Osteoblast (primary cell): Measurements from ENCODE around the gene PSMD14. TPM values are rescaled to one million over a fixed set of nuclear protein-coding genes. Genes with fewer than 3 reads are reported as not detected.

Experiments
- DNase-seq: peaks from one replicate; pipeline ENCODE4 v3.0.0; 2011; ENCODE audit warnings: low spot score, mixed read lengths; ENCODE audit not compliant: insufficient read length; ENCODE audit errors: missing footprints
- H2AFZ ChIP-seq: 2 replicates; pipeline ENCODE4 v1.6.0; 2011; ENCODE audit warnings: mild to moderate bottlenecking, low read length
- H3K27ac ChIP-seq: 2 replicates; pipeline ENCODE4 v1.5.1; 2011; ENCODE audit warnings: mild to moderate bottlenecking, low read depth, low read length, moderate library complexity
- H3K27me3 ChIP-seq: 2 replicates; pipeline ENCODE4 v1.6.0; 2012; ENCODE audit warnings: mild to moderate bottlenecking, control low read depth, inconsistent platforms, low read length, moderate library complexity; ENCODE audit not compliant: insufficient read depth
- H3K36me3 ChIP-seq: 2 replicates; pipeline ENCODE4 v1.5.1; 2011; ENCODE audit warnings: mild to moderate bottlenecking, low read length, control low read depth, moderate library complexity; ENCODE audit not compliant: insufficient read depth
- H3K4me1 ChIP-seq: 2 replicates; pipeline ENCODE4 v1.5.1; 2011; ENCODE audit warnings: mild to moderate bottlenecking, low read length, control low read depth, moderate library complexity; ENCODE audit not compliant: insufficient read depth
- H3K4me2 ChIP-seq: 2 replicates; pipeline ENCODE4 v1.6.0; 2011; ENCODE audit warnings: mild to moderate bottlenecking, low read length; ENCODE audit not compliant: insufficient read depth
- H3K4me3 ChIP-seq: fragments of 200-600 bp; sonication (generic); 3 replicates; pipeline ENCODE4 v1.5.1; 2012; ENCODE audit warnings: mild to moderate bottlenecking, low read length, inconsistent platforms; ENCODE audit not compliant: insufficient read depth
- H3K79me2 ChIP-seq: 2 replicates; pipeline ENCODE4 v1.6.0; 2012; ENCODE audit warnings: mild to moderate bottlenecking, low read length, control low read depth, inconsistent platforms; ENCODE audit not compliant: insufficient read depth
- H3K9me3 ChIP-seq: 2 replicates; pipeline ENCODE4 v1.5.1; 2011; ENCODE audit warnings: low read depth, low read length, control low read depth
- H4K20me1 ChIP-seq: 2 replicates; pipeline ENCODE4 v1.6.0; 2012; ENCODE audit warnings: mild to moderate bottlenecking, low read length, control low read depth; ENCODE audit not compliant: insufficient read depth
- CTCF ChIP-seq: IDR thresholded peaks from 2 replicates; pipeline ENCODE4 v1.5.1; 2011; ENCODE audit warnings: mild to moderate bottlenecking, low read depth, low read length, moderate library complexity; ENCODE audit errors: extremely low read depth
- total RNA-seq: library from RNA; depleted of rRNA; stranded (reverse); fragments of >200 nt; gene quantifications from 2 replicates; pipeline ENCODE4 v1.2.3, GENCODE V29; 2012

Gene PSMD14
- total RNA-seq, 1 donor: 74.2 TPM

DNA sequence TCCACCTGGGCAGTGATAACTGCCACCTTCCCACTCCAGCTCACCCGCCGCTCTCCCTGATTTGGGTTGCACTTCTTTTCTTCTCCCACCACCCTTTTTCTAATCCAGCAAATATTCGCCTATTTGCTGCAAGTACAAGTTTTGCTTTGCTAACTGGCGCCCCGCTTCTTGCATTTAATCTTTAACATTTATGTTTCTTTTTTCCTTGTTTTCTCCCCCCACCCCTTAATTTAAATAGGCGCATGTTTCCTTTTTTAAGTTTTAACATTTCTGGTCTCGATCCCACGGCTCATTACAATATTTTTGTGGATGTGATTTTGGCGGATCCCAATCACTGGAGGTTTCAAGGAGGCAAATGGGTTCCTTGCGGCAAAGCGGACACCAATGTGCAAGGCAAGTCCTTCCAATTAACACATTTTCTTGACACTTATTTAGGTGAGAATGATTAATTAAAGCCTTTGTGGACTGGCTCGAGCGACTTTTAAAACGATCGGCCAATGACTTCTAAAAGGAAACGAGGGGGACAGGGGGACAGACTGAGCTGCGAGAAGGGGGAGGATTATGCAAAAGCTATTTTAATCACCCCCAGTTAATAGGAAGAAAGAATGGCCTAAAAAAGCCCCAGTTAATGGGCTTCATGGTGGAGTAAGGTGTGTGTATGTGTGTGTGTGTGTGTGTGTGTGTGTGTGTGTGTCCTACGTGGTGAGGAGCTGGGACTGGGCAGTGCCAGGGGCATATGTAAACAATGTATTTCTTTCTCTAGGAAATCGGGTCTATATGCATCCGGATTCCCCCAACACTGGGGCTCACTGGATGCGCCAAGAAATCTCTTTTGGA lies 109.4 kb downstream of the PSMD14 start:
- Histone ChIP-seq H3K4me1 (peaks cover 6% of the 10 kb centered on the region), H3K27me3 (peaks cover 82% of the 10 kb centered on the region), H3K79me2 (no peaks in the 10 kb centered on the region), H3K27ac (no peak overlapping the region), H3K4me3 (no peak overlapping the region), H4K20me1 (peaks cover 3% of the 10 kb centered on the region), H2AFZ (no peak overlapping the region), H3K36me3 (no peaks in the 10 kb centered on the region), H3K9me3 (no peaks in the 10 kb centered on the region), H3K4me2 (no peak overlapping the region)
- TF ChIP-seq CTCF: no peak
- peak; percentile 73 for DNase-seq

DNA sequence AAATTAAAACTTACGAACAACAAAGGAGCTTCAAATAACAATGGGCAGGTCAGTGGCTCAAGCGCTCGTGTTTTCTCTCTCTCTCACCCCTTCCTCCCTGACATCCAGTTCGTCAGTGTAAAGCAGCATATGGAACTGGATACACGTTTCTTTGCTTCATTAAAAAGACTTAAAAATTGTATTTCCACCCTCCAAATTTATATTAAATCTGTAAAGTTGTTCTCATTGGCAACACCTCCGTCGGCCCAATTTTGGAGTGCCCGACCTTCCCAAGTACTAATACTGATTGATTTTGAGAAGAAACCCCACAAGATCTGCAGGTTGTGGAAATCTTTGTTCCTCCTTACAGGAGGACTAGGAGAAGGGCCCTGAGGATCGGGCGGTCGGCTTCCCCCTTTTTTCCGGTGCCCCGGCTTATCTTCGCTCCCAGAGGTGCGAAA lies 110.1 kb downstream of the PSMD14 start:
- Histone ChIP-seq H3K36me3 (no peaks in the 10 kb centered on the region), H4K20me1 (peaks cover 3% of the 10 kb centered on the region), H3K4me3 (no peak overlapping the region), H3K9me3 (no peaks in the 10 kb centered on the region), H3K4me2 (no peak overlapping the region), H3K79me2 (no peaks in the 10 kb centered on the region), H2AFZ (no peak overlapping the region), H3K27ac (no peak overlapping the region), H3K4me1 (peaks cover 6% of the 10 kb centered on the region), H3K27me3 (peaks cover 88% of the 10 kb centered on the region)
- peak; percentile 80 for DNase-seq
- no peak for TF ChIP-seq CTCF

DNA sequence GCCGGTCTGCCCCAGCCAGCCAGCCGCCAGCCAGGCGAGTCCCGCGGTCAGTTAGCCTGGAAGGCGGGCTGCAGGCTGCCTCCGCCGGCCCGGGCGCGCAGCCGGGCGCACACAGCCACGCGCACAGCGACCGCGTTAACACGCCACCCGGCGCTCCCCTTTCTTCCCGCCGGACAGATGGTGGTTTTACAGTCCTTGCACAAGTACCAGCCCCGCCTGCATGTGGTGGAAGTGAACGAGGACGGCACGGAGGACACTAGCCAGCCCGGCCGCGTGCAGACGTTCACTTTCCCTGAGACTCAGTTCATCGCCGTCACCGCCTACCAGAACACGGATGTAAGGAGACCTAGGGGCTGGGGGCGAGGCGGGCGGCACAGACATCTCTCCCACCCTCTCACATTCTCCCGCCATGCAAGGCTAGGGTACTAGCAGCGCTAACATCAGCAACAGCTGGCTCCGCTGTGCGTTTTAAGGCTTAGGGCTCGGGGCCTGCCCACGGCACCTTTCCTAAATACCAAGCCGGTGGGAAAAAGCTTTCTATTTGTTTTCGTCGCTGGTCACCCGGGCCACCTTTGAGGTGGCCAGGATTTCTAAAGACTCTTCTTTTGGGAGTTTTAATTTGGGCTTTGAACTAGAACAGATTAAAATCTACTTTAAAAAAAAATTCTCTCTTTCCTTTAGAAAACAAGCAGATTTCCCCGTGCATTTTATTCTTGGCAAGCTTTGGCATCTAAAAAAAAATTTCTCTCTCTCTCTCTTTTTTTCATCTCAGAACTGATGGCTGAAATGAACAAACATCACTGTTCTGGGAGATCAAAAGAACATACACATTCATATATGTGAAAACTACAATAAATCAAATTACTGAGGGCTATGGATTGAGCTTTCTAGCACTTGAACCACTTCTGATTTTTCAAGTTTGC lies 110.8 kb downstream of the PSMD14 start:
- DNase-seq: peak; percentile 85

More for the DNA sequence above, 110.8 kb downstream of the PSMD14 start:
- H3K27ac ChIP-seq: no peak overlapping the region
- H4K20me1 ChIP-seq: peaks cover 3% of the 10 kb centered on the region
- no peaks in the 10 kb centered on the region for H3K36me3 ChIP-seq
- H2AFZ ChIP-seq: peak overlapping the region; percentile 35
- H3K9me3 ChIP-seq: no peaks in the 10 kb centered on the region
- no peak overlapping the region for H3K4me2 ChIP-seq
- no peak for TF ChIP-seq CTCF
- no peaks in the 10 kb centered on the region for H3K79me2 ChIP-seq
- peaks cover 6% of the 10 kb centered on the region for H3K4me1 ChIP-seq
- peak overlapping the region; percentile 28 for H3K4me3 ChIP-seq
- peaks cover 94% of the 10 kb centered on the region for H3K27me3 ChIP-seq
